GM19099 (cell line): ENCODE measurements around the gene CASQ2.

Experiments used
- POLR2A ChIP-seq: IDR thresholded peaks from 3 replicates; pipeline ENCODE4 v1.6.1; 2011; ENCODE audit warnings: low read depth; ENCODE audit not compliant: insufficient read length; ENCODE audit errors: extremely low read depth

The CASQ2 gene

GRCh38 chr1:115790356-115790755, 21.8 kb upstream of the CASQ2 start:
- no peak for TF ChIP-seq POLR2A

- no peak for TF ChIP-seq POLR2A
Measured at GRCh38 chr1:115783311-115783710, 14.8 kb upstream of the CASQ2 start.

- no peak for TF ChIP-seq POLR2A
Measured at GRCh38 chr1:115782571-115783281, 14.2 kb upstream of the CASQ2 start.

- TF ChIP-seq POLR2A, result no peak
Measured at GRCh38 chr1:115781851-115782250, 13.3 kb upstream of the CASQ2 start.

- TF ChIP-seq POLR2A, result no peak
Measured at GRCh38 chr1:115781343-115781742, 12.8 kb upstream of the CASQ2 start.

- TF ChIP-seq POLR2A, result no peak
Measured at GRCh38 chr1:115771847-115772457, 3.4 kb upstream of the CASQ2 start.

- TF ChIP-seq POLR2A, result no peak
Measured at GRCh38 chr1:115771094-115771846, 2.8 kb upstream of the CASQ2 start.

- TF ChIP-seq POLR2A, result no peak
Measured at GRCh38 chr1:115767403-115767802, 1.1 kb downstream of the CASQ2 start.

- TF ChIP-seq POLR2A, result no peak
Measured at GRCh38 chr1:115765091-115765490, 3.4 kb downstream of the CASQ2 start.

- TF ChIP-seq POLR2A, result no peak
Measured at GRCh38 chr1:115764541-115764940, 4.0 kb downstream of the CASQ2 start.

GRCh38 chr1:115762779-115763178, 5.7 kb downstream of the CASQ2 start:
- TF ChIP-seq POLR2A, result no peak

- no peak for TF ChIP-seq POLR2A
Measured at GRCh38 chr1:115761601-115762302, 6.8 kb downstream of the CASQ2 start.

- no peak for TF ChIP-seq POLR2A
Measured at GRCh38 chr1:115757856-115758255, 10.7 kb downstream of the CASQ2 start.

GRCh38 chr1:115757326-115757725, 11.2 kb downstream of the CASQ2 start:
- TF ChIP-seq POLR2A, result no peak
